ENCODE results near the gene IGF2R.

DNA sequence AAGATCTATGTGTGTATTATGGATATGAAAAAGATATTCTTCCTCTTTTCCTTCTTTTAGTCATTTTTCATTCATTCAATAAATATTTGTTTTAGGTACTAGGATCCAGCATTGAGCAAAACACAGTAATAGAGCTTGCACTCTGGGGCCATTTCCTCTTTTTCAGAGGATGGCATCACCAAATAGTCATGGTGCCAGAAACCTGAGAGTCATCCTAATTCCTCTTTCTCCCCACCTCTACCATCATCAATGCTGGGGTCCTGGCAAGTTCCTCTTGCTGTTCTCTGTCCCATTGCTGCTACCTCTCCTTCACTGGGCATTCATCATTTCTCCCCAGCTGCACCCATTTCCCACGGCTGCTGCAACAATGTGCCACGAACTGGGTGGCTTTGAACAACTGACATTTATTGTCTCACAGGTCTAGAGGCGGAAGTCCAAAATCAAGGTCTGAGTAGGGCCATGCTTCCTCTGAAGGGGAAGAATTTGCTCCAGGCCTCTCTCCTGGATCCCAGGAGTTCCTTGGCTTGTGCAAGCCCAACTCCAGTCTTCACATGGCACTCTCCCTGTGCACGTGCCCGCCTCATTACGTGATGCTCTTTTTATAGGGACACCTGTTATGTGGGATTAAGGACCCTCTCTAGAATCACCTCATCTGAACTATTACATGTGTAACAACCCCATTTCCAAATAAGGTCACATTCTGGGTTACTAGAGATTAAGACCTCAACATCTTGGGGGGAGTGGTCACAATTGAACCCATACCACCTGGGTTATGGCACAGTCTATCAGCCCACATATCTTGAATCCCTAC is 9.5 kb upstream of the IGF2R start:
- TF ChIP-seq, protein P1, sequence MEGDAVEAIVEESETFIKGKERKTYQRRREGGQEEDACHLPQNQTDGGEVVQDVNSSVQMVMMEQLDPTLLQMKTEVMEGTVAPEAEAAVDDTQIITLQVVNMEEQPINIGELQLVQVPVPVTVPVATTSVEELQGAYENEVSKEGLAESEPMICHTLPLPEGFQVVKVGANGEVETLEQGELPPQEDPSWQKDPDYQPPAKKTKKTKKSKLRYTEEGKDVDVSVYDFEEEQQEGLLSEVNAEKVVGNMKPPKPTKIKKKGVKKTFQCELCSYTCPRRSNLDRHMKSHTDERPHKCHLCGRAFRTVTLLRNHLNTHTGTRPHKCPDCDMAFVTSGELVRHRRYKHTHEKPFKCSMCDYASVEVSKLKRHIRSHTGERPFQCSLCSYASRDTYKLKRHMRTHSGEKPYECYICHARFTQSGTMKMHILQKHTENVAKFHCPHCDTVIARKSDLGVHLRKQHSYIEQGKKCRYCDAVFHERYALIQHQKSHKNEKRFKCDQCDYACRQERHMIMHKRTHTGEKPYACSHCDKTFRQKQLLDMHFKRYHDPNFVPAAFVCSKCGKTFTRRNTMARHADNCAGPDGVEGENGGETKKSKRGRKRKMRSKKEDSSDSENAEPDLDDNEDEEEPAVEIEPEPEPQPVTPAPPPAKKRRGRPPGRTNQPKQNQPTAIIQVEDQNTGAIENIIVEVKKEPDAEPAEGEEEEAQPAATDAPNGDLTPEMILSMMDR (optimal IDR thresholded peaks at IDR 0.05 in 1 of 3, IDR thresholded peaks at IDR 0.05 in 1 of 3, conservative IDR thresholded peaks at IDR 0.05 in 1 of 3; ENCODE audit: extremely low read depth in 1 of 3, insufficient read depth in 2 of 3, low read length in 3 of 3) = no peak
- TF ChIP-seq EZH2 (IDR thresholded peaks at IDR 0.05; ENCODE audit: low read length) = no peak

All from keratinocyte (primary cell).